Endothelial cell (in vitro differentiated cells): ENCODE data around the gene GUCA1C. TPM values are rescaled to one million over a fixed set of nuclear protein-coding genes. Genes with fewer than 3 reads are reported as not detected.

Source experiments
- DNase-seq: peaks from one replicate; pipeline ENCODE4 v3.0.0; 2021; ENCODE audit warnings: low spot score
- H3K27ac Mint-ChIP-seq: one replicate; pipeline ENCODE4 v1.8.0; 2021; ENCODE audit warnings: mixed read lengths, inconsistent platforms; ENCODE audit not compliant: unreplicated experiment
- H3K27me3 Mint-ChIP-seq: one replicate; pipeline ENCODE4 v1.8.0; 2021; ENCODE audit warnings: mild to moderate bottlenecking, moderate library complexity, mixed read lengths, inconsistent platforms; ENCODE audit not compliant: unreplicated experiment
- H3K36me3 Mint-ChIP-seq: one replicate; pipeline ENCODE4 v1.8.0; 2021; ENCODE audit warnings: mild to moderate bottlenecking, low read depth, mixed read lengths, inconsistent platforms; ENCODE audit not compliant: unreplicated experiment
- H3K4me1 Mint-ChIP-seq: one replicate; pipeline ENCODE4 v1.8.0; 2021; ENCODE audit warnings: mild to moderate bottlenecking, mixed read lengths, inconsistent platforms; ENCODE audit not compliant: unreplicated experiment
- H3K4me3 Mint-ChIP-seq: one replicate; pipeline ENCODE4 v1.8.0; 2021; ENCODE audit warnings: mild to moderate bottlenecking, mixed read lengths, inconsistent platforms; ENCODE audit not compliant: unreplicated experiment
- H3K9me3 Mint-ChIP-seq: one replicate; pipeline ENCODE4 v1.8.0; 2021; ENCODE audit warnings: mixed read lengths, inconsistent platforms; ENCODE audit not compliant: unreplicated experiment
- total RNA-seq: library from RNA; stranded (reverse); fragmentation: NEBNext Ultra II Directional; extraction: Animal tissue kit (Norgen Biotek cat#: 25700); gene quantifications from one replicate; pipeline ENCODE4 v1.2.1, GENCODE V29; 2021; ENCODE audit not compliant: unreplicated experiment
- TF ChIP-seq, protein P1 (sequence below): fragments of 200-600 bp; sonication (generic); IDR thresholded peaks from one replicate; pipeline ENCODE4 v1.5.0; 2021; ENCODE audit warnings: antibody characterized with exemption; ENCODE audit not compliant: unreplicated experiment

The GUCA1C gene
- total RNA-seq, 1 donor from 2014 or later, result not detected

GRCh38 chr3:108894981-108895380 lies 58.7 kb downstream of the GUCA1C start:
- no peaks in the 10 kb centered on the region for H3K4me1 Mint-ChIP-seq
- TF ChIP-seq, protein P1, sequence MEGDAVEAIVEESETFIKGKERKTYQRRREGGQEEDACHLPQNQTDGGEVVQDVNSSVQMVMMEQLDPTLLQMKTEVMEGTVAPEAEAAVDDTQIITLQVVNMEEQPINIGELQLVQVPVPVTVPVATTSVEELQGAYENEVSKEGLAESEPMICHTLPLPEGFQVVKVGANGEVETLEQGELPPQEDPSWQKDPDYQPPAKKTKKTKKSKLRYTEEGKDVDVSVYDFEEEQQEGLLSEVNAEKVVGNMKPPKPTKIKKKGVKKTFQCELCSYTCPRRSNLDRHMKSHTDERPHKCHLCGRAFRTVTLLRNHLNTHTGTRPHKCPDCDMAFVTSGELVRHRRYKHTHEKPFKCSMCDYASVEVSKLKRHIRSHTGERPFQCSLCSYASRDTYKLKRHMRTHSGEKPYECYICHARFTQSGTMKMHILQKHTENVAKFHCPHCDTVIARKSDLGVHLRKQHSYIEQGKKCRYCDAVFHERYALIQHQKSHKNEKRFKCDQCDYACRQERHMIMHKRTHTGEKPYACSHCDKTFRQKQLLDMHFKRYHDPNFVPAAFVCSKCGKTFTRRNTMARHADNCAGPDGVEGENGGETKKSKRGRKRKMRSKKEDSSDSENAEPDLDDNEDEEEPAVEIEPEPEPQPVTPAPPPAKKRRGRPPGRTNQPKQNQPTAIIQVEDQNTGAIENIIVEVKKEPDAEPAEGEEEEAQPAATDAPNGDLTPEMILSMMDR, result no peak
- no peaks in the 10 kb centered on the region for H3K9me3 Mint-ChIP-seq
- no peak for DNase-seq
- H3K27me3 Mint-ChIP-seq, result no peaks in the 10 kb centered on the region
- no peak overlapping the region for H3K27ac Mint-ChIP-seq
- H3K4me3 Mint-ChIP-seq, result no peak overlapping the region
- H3K36me3 Mint-ChIP-seq, result no peaks in the 10 kb centered on the region

DNA sequence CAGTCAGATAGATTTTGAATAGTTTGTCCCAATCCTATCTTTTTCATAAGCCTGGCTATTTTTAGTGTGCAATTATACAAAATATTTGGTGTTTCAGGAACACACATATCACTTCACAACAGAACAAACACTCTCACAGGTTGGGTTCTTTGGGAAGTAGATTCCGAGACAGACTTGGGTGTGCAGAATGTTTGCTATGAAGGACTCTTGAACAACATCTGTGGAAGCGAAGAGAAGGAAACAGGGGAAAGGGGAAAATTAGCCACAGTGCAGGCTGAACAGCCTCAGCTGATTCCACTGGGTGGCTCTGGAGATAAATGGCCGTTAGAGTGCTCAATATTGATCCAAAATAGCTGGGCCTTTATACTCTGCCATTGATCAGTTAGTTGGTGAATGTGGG lies 61.8 kb downstream of the GUCA1C start:
- no peaks in the 10 kb centered on the region for H3K9me3 Mint-ChIP-seq
- H3K36me3 Mint-ChIP-seq, result no peaks in the 10 kb centered on the region
- no peak overlapping the region for H3K4me3 Mint-ChIP-seq
- no peaks in the 10 kb centered on the region for H3K27me3 Mint-ChIP-seq
- no peak for DNase-seq
- no peak overlapping the region for H3K27ac Mint-ChIP-seq
- no peaks in the 10 kb centered on the region for H3K4me1 Mint-ChIP-seq
- TF ChIP-seq, protein P1, result no peak

GRCh38 chr3:108887777-108888176 lies 65.9 kb downstream of the GUCA1C start:
- H3K4me1 Mint-ChIP-seq, result no peaks in the 10 kb centered on the region
- no peak overlapping the region for H3K4me3 Mint-ChIP-seq
- TF ChIP-seq, protein P1, result no peak
- H3K27ac Mint-ChIP-seq, result no peak overlapping the region
- H3K27me3 Mint-ChIP-seq, result no peaks in the 10 kb centered on the region
- H3K36me3 Mint-ChIP-seq, result no peaks in the 10 kb centered on the region
- no peak for DNase-seq
- no peaks in the 10 kb centered on the region for H3K9me3 Mint-ChIP-seq

GRCh38 chr3:108887121-108887520 lies 66.6 kb downstream of the GUCA1C start:
- Mint-ChIP-seq H3K27ac (no peak overlapping the region), H3K4me1 (no peaks in the 10 kb centered on the region), H3K27me3 (no peaks in the 10 kb centered on the region), H3K4me3 (no peak overlapping the region), H3K36me3 (no peaks in the 10 kb centered on the region), H3K9me3 (no peaks in the 10 kb centered on the region)
- DNase-seq, result no peak
- TF ChIP-seq, protein P1, result no peak

GRCh38 chr3:108883373-108883772 lies 70.3 kb downstream of the GUCA1C start:
- Mint-ChIP-seq H3K9me3 (no peaks in the 10 kb centered on the region), H3K27me3 (peaks cover 2% of the 10 kb centered on the region), H3K4me3 (no peak overlapping the region), H3K36me3 (no peaks in the 10 kb centered on the region), H3K27ac (no peak overlapping the region), H3K4me1 (no peaks in the 10 kb centered on the region)
- no peak for DNase-seq
- TF ChIP-seq, protein P1, result no peak
